Activated T-helper 17 cell treated with anti-CD3 and anti-CD28 coated beads, Interleukin-2, amount 50 U/mL, for 72 hours (primary cell): Measurements from ENCODE around the gene TMED7. TPM values are rescaled to one million over a fixed set of nuclear protein-coding genes. Genes with fewer than 3 reads are reported as not detected.

ENCODE experiments used
- ATAC-seq: fragments of 150-1000 bp; cut with Tn5 transposase; replicated peaks from 2 replicates; pipeline ENCODE4 v1.10.0; 2021; ENCODE audit warnings: mild to moderate bottlenecking, moderate library complexity
- H3K27ac Mint-ChIP-seq: one replicate; pipeline ENCODE4 v1.8.0; 2022; ENCODE audit warnings: mixed read lengths
- H3K27me3 Mint-ChIP-seq: one replicate; pipeline ENCODE4 v1.8.0; 2022; ENCODE audit warnings: mixed read lengths
- H3K36me3 Mint-ChIP-seq: one replicate; pipeline ENCODE4 v1.8.0; 2022; ENCODE audit warnings: low read depth, mild to moderate bottlenecking, mixed read lengths
- H3K4me1 Mint-ChIP-seq: one replicate; pipeline ENCODE4 v1.8.0; 2022; ENCODE audit warnings: mixed read lengths
- H3K4me3 Mint-ChIP-seq: one replicate; pipeline ENCODE4 v1.8.0; 2022; ENCODE audit warnings: mild to moderate bottlenecking, mixed read lengths
- H3K9me3 Mint-ChIP-seq: one replicate; pipeline ENCODE4 v1.8.0; 2022; ENCODE audit warnings: mixed read lengths
- total RNA-seq, 2 donors: library from RNA; stranded (reverse); gene quantifications; one replicate each; pipeline ENCODE4 v1.2.3, GENCODE V29; 2022

TMED7 gene
- total RNA-seq, 2 donors from 2014 or later, result 26.9 to 39.7 TPM

GRCh38 chr5:115607935-115608334 lies 17.9 kb downstream of the TMED7 start:
- H3K4me3 Mint-ChIP-seq, result no peak overlapping the region
- H3K9me3 Mint-ChIP-seq, result no peaks in the 10 kb centered on the region

GRCh38 chr5:115605436-115605835 lies 20.4 kb downstream of the TMED7 start:
- Mint-ChIP-seq H3K4me3 (no peak overlapping the region), H3K36me3 (peaks cover 34% of the 10 kb centered on the region), H3K9me3 (no peaks in the 10 kb centered on the region), H3K27ac (no peak overlapping the region), H3K4me1 (peaks cover 26% of the 10 kb centered on the region), H3K27me3 (no peaks in the 10 kb centered on the region)
- no peak for ATAC-seq

More at GRCh38 chr5:115607935-115608334, 17.9 kb downstream of the TMED7 start:
- Mint-ChIP-seq H3K27me3 (no peaks in the 10 kb centered on the region), H3K4me1 (peaks cover 23% of the 10 kb centered on the region), H3K36me3 (peaks cover 55% of the 10 kb centered on the region), H3K27ac (no peak overlapping the region)
- ATAC-seq, result no peak

- ATAC-seq, result no peak
- Mint-ChIP-seq H3K9me3 (no peaks in the 10 kb centered on the region), H3K4me1 (peaks cover 29% of the 10 kb centered on the region), H3K36me3 (peaks cover 25% of the 10 kb centered on the region), H3K27ac (no peak overlapping the region), H3K4me3 (peak overlapping the region; percentile 62), H3K27me3 (no peaks in the 10 kb centered on the region)
These were observed 23.2 kb downstream of the TMED7 start for GRCh38 chr5:115602591-115603125.

- peak within 1 kb of the TSS; percentile 62 for H3K4me3 Mint-ChIP-seq
- no peaks in the 10 kb centered on the region for H3K27me3 Mint-ChIP-seq
- H3K4me1 Mint-ChIP-seq, result peaks cover 28% of the 10 kb centered on the region
- peaks cover 23% of the 10 kb centered on the region for H3K36me3 Mint-ChIP-seq
- H3K9me3 Mint-ChIP-seq, result no peaks in the 10 kb centered on the region
- no peak within 1 kb of the TSS for H3K27ac Mint-ChIP-seq
- ATAC-seq, result peak; percentile 89
These were observed 23.9 kb downstream of the TMED7 start, which contains the start of gene TICAM2 for GRCh38 chr5:115601701-115602590. Gene TICAM2 (minus strand): TSS chr5:115602479. CDS start chr5:115581256, 21,223 bp downstream.

GRCh38 chr5:115600766-115601165 lies 25.1 kb downstream of the TMED7 start:
- no peak for ATAC-seq
- peak overlapping the region; percentile 3 for H3K4me3 Mint-ChIP-seq
- H3K9me3 Mint-ChIP-seq, result no peaks in the 10 kb centered on the region
- H3K27ac Mint-ChIP-seq, result no peak overlapping the region
- no peaks in the 10 kb centered on the region for H3K27me3 Mint-ChIP-seq
- peaks cover 20% of the 10 kb centered on the region for H3K4me1 Mint-ChIP-seq
- peaks cover 11% of the 10 kb centered on the region for H3K36me3 Mint-ChIP-seq

- Mint-ChIP-seq H3K4me1 (peaks cover 20% of the 10 kb centered on the region), H3K27ac (no peak overlapping the region), H3K36me3 (peaks cover 7% of the 10 kb centered on the region), H3K27me3 (no peaks in the 10 kb centered on the region), H3K9me3 (no peaks in the 10 kb centered on the region), H3K4me3 (peak overlapping the region; percentile 3)
- no peak for ATAC-seq
These were observed 25.9 kb downstream of the TMED7 start for GRCh38 chr5:115599924-115600323.

GRCh38 chr5:115599502-115599901 lies 26.3 kb downstream of the TMED7 start:
- H3K4me3 Mint-ChIP-seq, result no peak overlapping the region

GRCh38 chr5:115594128-115595047 lies 31.4 kb downstream of the TMED7 start:
- Mint-ChIP-seq H3K27me3 (no peaks in the 10 kb centered on the region), H3K27ac (no peak overlapping the region), H3K9me3 (no peaks in the 10 kb centered on the region), H3K4me3 (no peak overlapping the region), H3K36me3 (no peaks in the 10 kb centered on the region), H3K4me1 (peaks cover 1% of the 10 kb centered on the region)
- ATAC-seq, result no peak

More at GRCh38 chr5:115599502-115599901, 26.3 kb downstream of the TMED7 start:
- peaks cover 20% of the 10 kb centered on the region for H3K4me1 Mint-ChIP-seq
- H3K27ac Mint-ChIP-seq, result no peak overlapping the region
- no peak for ATAC-seq
- H3K9me3 Mint-ChIP-seq, result no peaks in the 10 kb centered on the region
- H3K36me3 Mint-ChIP-seq, result peaks cover 7% of the 10 kb centered on the region
- no peaks in the 10 kb centered on the region for H3K27me3 Mint-ChIP-seq

GRCh38 chr5:115589043-115589442 lies 36.8 kb downstream of the TMED7 start:
- Mint-ChIP-seq H3K27ac (no peak overlapping the region), H3K27me3 (no peaks in the 10 kb centered on the region), H3K36me3 (no peaks in the 10 kb centered on the region), H3K9me3 (no peaks in the 10 kb centered on the region), H3K4me3 (no peak overlapping the region), H3K4me1 (no peaks in the 10 kb centered on the region)
- ATAC-seq, result no peak

- H3K4me3 Mint-ChIP-seq, result no peak overlapping the region
- no peak overlapping the region for H3K27ac Mint-ChIP-seq
- no peak for ATAC-seq
- no peaks in the 10 kb centered on the region for H3K9me3 Mint-ChIP-seq
- H3K36me3 Mint-ChIP-seq, result no peaks in the 10 kb centered on the region
- H3K27me3 Mint-ChIP-seq, result no peaks in the 10 kb centered on the region
- no peaks in the 10 kb centered on the region for H3K4me1 Mint-ChIP-seq
These were observed 37.2 kb downstream of the TMED7 start for GRCh38 chr5:115588640-115589039.

- ATAC-seq, result no peak
- Mint-ChIP-seq H3K27me3 (no peaks in the 10 kb centered on the region), H3K27ac (no peak overlapping the region), H3K4me1 (no peaks in the 10 kb centered on the region), H3K4me3 (no peak overlapping the region), H3K9me3 (no peaks in the 10 kb centered on the region), H3K36me3 (no peaks in the 10 kb centered on the region)
These were observed 39.2 kb downstream of the TMED7 start for GRCh38 chr5:115586525-115587146.

- no peaks in the 10 kb centered on the region for H3K9me3 Mint-ChIP-seq
- H3K4me1 Mint-ChIP-seq, result no peaks in the 10 kb centered on the region
- no peak overlapping the region for H3K27ac Mint-ChIP-seq
- H3K4me3 Mint-ChIP-seq, result no peak overlapping the region
- H3K27me3 Mint-ChIP-seq, result no peaks in the 10 kb centered on the region
- H3K36me3 Mint-ChIP-seq, result no peaks in the 10 kb centered on the region
- no peak for ATAC-seq
These were observed 40.6 kb downstream of the TMED7 start for GRCh38 chr5:115585265-115585664.

GRCh38 chr5:115584501-115584900 lies 41.3 kb downstream of the TMED7 start:
- no peaks in the 10 kb centered on the region for H3K27me3 Mint-ChIP-seq
- H3K36me3 Mint-ChIP-seq, result no peaks in the 10 kb centered on the region
- H3K4me1 Mint-ChIP-seq, result no peaks in the 10 kb centered on the region
- H3K9me3 Mint-ChIP-seq, result no peaks in the 10 kb centered on the region
- no peak overlapping the region for H3K27ac Mint-ChIP-seq
- ATAC-seq, result no peak
- no peak overlapping the region for H3K4me3 Mint-ChIP-seq

GRCh38 chr5:115583474-115583873 lies 42.4 kb downstream of the TMED7 start:
- H3K27ac Mint-ChIP-seq, result no peak overlapping the region
- no peaks in the 10 kb centered on the region for H3K27me3 Mint-ChIP-seq
- no peaks in the 10 kb centered on the region for H3K9me3 Mint-ChIP-seq
- H3K36me3 Mint-ChIP-seq, result no peaks in the 10 kb centered on the region
- no peak for ATAC-seq
- H3K4me3 Mint-ChIP-seq, result no peak overlapping the region
- H3K4me1 Mint-ChIP-seq, result no peaks in the 10 kb centered on the region
